Measurements from ENCODE around the gene MYL6.

DNA sequence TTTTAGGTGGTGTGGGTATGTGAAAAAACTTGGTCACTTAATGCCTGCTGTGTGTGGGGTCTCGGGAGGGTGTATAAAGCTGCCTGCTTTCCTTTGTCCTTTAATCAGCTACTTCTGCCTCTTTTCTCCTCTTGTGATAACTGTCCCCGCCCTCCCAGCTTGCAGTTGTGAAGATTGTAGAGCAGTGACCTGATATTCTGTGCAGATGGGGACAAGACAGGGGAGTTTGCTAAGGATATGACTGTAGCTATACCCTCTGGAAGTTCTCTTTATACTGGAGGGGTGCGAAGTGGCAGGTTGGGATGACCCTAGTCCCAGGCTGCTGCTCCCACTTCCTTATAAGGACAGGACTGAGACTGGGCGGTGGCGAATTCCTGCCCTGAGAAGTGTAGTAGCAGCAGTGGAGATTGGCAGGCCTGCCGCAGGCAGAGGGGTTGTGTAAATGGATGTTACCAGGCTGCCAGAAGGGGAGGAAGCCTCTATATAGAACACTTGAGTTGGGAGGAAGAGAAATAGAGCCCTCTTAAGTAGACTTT, 835 bp downstream of the MYL6 start:
- TF ChIP-seq, protein P1, sequence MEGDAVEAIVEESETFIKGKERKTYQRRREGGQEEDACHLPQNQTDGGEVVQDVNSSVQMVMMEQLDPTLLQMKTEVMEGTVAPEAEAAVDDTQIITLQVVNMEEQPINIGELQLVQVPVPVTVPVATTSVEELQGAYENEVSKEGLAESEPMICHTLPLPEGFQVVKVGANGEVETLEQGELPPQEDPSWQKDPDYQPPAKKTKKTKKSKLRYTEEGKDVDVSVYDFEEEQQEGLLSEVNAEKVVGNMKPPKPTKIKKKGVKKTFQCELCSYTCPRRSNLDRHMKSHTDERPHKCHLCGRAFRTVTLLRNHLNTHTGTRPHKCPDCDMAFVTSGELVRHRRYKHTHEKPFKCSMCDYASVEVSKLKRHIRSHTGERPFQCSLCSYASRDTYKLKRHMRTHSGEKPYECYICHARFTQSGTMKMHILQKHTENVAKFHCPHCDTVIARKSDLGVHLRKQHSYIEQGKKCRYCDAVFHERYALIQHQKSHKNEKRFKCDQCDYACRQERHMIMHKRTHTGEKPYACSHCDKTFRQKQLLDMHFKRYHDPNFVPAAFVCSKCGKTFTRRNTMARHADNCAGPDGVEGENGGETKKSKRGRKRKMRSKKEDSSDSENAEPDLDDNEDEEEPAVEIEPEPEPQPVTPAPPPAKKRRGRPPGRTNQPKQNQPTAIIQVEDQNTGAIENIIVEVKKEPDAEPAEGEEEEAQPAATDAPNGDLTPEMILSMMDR (IDR thresholded peaks at IDR 0.05), result no peak
- TF ChIP-seq POLR2A (IDR thresholded peaks at IDR 0.05) (no peak), POLR2AphosphoS5 (IDR thresholded peaks at IDR 0.05) (peak; percentile 43 to 82 (median 76))

Data from stomach (tissue), 4 donors.